Measurements from ENCODE around the gene SDCCAG8.
"Not testable (repeated sequence)": the region's sequence is repeated elsewhere in the genome, so short reads cannot be mapped to it uniquely, and the experiment has no call there.

The SDCCAG8 gene

DNA sequence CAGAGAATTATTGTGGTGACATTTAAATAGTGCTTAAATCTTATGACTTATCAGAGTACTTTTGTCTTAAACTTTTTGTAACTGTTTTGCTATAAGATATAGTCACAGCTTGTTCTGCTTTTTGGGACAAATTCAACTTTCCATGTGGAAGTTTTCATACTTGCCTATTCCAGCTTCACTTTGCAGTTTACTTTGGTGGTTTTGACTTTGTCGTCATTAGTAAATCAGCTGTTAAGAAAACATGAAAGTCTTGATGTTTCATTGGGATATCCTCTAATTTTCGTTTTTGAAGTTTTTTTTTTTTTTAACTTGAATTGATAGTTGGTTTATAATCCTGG lies 31.3 kb downstream of the SDCCAG8 start:
- DNase-seq: no peak

DNA sequence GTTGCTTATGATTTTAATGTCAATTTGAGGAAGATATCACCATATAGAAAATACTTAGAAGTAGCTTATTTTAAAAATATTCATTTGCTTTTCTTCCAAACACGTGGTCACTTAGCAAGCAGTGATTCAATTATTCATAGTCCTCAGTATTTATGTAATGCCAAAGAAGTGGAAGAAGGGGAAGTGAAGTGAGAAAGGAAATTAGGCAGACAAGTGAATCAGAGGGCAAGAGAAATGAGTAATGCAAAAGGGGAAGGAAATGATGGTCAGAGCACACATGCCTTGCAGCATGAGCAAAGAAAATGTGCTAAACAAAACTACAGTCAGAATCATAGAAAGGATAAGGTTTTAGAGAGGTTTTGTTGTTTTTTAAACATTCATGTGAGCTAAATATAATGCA lies 31.8 kb downstream of the SDCCAG8 start:
- no peak for DNase-seq

DNA sequence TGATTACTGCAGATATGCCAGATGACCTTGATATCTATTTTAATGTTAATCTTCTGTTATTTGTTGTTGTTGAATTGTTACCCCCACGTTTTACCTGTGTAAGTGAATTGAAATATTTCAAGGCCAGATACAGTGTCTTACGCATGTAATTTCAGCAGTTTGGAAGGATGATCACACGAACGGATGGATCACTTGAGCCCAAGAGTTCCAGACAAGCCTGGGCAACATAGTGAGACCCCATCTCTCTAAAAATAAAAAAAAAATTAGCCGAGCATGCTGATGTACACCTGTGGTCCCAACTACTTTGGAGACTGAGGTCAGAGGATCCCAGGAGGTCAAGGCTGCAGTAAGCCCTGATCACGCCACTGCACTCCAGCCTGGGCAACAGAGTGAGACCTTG lies 32.2 kb downstream of the SDCCAG8 start:
- no peak for DNase-seq

DNA sequence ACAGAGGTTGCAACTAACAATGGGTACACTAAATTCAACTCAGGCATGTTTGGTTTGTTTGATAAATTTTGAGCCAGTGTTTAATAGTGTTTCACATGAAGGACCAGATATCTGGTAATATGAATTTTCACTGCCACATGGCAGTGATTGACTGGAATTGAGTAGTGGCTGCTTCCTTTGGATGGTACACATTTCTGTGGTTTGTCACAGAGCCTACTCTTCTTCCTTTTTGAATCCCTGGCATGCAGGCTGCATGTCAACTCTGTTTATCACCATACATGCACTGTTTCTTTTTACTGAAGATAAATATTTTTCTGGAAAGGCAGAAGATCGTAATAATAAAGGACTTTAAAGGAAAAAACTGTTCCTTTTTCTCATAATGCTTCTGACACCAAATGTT lies 35.5 kb downstream of the SDCCAG8 start:
- DNase-seq: no peak

DNA sequence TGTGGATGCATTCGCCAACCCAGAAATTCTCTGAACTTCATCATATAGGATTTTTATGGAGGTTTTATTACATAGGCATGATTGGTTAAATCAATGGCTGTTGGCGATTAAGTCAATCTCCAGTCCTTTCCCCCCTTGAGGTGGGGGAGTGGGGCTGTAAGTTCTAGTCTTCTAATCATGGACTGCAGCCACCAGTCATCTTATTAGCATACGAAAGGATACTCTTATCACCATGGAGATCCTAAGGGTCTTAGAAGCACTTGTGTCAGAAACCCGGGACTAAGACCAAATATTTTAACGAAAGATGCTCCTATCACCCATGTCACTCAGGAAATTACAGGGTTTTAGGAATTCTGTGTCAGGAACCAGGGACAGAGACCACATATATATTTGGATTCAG lies 36.3 kb downstream of the SDCCAG8 start:
- no peak for DNase-seq

DNA sequence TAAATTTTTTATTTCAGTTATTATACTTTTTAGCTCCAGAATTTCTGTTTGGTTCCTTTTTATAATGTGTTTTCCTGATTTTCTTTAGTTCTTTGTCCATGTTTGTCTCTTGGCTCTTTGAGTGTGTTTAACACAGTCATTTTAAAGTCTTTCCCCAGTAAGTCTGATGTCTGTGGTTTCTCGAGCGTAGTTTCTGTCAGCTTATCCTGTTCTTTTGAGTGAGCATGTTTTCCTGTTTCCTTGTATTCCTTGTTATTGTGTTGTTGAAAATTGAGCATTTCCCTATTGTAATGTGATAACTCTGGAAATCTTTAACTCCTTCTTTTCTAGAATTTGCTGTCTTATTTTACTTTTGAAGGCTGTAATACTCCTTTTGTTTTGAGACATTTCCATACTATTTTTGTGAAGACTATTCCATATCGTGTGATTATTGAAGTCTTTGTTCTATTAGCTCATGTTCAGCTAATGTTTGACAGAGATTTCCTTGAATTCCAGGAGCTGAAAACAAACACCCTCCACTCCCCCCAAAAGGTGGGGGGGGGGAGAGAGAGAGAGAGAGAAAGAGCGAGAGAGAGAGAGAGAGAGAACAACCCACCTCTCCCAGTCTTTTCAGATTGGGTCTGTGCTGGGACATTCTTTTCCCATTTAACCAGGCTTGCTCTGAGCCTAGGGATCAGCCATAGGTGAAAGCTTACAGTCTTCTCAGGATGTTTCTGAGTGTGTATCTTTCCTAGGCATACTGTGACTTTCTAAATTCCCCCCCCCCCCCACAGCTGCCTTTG lies 38.3 kb downstream of the SDCCAG8 start:
- DNase-seq: no peak

DNA sequence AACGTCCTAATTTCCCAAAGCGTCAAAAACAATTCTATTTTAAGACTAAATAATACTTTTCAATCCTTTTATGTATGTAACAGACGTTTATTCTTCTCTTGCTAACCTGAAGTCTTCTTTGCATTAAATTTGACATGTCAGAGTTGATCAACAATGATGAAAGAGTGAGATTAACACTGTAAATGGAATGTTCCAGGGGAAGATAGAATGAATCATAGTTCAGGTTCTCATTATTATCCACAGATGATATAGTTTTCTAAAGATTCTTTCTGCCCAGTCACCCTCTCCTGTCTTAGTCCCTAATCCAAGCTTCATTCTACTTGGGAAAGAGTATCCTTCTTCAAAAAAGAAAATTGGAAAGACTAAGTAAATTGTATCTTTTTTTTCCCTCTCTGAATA lies 38.9 kb downstream of the SDCCAG8 start:
- DNase-seq: no peak

DNA sequence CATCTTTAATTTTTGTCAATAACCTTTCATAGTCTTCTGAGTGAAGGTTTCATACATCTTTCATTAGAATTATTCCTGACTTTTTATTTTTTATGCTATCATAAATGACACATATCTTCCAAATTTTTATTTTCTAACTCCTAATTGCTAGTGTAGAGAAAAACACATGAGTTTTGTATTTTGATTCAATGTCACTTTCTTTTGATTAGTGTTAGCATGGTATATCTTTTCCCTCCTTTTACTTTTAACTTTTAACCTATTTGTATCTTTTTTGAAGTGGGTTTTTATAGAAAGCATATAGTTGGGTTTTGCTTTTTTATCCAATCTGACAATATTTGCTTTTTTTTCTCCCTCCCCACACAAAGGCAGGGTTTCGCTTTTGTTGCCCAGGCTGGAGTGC lies 43.2 kb downstream of the SDCCAG8 start:
- no peak for DNase-seq

DNA sequence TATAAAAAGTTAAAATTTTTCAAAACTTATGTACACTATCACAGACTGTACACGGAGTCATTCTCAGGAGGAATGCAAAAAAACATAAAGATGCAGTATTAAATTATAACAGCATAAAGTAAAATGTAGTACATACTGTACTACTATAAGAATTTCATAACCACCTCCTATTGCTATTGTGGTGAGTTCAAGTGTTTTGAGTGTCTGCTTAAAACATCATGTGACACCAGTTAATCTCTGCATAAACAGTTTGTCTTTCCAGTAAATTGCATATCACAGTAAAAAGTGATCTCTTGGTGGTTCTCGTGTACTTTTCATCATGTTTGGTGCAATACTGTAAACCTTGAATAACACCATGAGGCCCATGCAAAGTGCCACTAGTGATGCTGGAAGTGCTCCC lies 45.2 kb downstream of the SDCCAG8 start:
- no peak for DNase-seq

DNA sequence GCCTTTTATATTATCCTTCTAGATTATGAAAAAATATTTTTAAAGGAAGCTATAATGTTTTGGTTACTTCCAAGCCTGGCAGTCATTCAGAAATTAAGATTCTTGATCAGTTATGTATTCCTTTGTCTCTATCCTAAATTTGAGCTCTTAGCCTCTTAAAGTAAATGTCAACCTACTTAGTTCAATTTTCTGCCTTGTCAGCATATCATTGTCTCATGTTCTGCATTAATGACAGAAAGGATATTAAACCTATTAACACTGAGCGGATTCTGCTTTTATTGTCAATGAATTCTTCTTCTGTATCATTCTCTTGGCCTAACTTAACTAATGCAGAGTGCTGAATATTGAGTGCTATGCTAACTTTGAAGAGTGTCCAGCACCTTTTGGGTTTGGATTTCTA lies 56.0 kb downstream of the SDCCAG8 start:
- no peak for DNase-seq

DNA sequence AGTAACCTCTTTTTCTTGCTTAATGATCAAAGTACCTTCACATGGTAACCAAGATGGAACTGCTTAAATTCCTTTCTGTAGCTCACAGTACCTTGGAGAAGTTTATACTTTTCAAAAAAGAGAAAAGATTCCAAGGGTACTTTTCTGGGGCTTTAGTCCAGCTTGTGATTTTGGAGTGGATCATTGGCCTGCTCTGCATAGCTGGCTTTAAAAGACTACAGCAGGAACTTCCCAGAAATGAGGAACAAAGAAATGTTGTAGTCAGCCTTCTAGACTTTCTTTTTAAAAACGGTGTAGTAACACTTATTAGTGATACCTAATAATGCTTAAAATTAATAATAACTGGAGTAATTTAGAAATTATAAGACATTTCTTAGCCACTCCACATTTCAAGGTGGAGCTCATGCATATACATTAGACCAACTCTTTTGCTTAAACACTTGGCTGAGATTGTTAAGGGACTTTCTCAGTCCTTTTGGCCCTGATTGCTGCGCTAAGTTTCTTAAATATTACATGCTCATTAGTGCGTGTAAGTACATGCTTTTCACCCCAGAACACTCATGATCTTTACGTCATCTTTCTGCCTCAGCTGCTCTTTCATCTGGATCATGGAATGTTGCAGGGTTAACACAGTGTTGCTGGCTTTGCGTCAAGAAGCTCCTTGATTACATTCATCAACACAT lies 57.3 kb downstream of the SDCCAG8 start:
- DNase-seq: no peak

DNA sequence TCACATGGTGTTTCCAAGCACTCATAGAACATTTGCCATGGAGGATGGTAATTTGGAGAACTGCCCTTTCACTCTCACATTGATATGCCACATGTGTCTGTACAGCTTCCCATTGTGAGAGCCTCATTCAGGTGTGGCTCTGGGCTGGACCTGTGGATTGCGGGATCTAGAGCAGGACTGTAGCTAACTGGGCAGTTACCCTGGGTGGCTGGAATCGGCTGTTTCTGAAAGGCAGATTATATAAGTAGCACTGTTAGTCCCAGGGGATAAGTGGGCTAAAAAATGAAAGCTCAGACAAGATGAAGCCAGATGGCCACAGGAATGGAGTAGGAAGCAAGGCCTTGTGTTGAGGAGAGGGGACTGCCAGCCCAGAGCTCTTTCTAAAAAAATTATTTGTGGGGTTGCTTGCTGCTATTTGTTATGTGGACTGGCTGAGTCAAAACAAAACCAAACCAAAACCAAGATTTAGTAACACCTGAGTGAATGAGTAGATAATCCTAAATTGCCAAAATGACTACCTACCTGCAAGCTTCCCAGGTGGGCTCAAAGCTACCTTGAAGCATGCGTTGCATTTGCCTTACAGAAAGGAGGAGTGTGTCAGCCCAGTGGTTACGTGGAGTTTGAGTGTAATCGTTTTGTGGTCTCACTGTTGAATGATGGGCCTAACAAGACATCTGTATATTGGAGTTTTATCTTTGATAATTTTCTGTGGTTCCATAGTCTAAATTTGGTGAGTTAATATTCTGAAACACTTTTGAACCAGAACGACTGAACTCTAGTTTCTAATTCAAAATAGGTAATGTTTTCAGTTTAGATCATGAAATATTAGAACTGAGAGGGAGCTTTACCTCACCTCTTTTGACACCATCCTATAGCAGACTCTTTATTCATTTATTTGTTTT lies 58.0 kb downstream of the SDCCAG8 start:
- no peak for DNase-seq

DNA sequence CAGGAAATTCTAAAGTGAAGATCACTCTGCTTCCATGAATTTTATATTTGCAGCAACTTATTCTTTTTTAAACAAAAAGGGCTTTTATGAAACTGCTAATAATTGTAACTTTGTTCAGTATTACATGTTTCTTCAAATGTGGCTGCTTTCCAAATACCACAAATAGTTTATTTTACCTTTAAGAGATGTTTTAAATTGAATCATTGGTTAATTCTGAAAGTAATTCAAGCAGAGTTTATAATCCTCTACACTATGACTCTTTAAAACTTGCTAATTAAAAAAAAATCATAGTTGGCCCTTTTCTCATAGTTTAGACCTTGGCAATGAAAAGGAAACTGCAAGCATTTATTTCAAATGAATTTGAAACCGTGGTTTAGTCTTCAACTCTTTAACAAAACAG lies 59.6 kb downstream of the SDCCAG8 start:
- DNase-seq: no peak

DNA sequence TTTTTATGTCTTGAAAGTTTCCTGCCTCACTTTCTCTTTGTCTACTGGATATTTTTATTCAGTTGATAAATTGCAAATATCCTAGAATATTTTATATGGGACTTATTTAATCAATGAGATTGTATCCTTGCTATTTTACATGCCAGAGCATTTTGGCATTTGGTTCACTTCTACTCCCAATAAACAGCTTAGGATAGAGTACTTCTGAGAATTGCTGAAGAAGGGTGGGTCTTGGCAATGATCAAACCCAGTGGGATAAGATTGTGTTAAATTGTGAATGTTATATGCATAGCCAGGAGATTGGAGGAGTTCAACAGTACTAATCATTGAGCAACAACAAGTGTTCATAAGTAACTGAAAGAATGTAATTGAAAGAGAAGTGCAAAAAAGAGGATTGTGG lies 60.1 kb downstream of the SDCCAG8 start:
- no peak for DNase-seq

DNA sequence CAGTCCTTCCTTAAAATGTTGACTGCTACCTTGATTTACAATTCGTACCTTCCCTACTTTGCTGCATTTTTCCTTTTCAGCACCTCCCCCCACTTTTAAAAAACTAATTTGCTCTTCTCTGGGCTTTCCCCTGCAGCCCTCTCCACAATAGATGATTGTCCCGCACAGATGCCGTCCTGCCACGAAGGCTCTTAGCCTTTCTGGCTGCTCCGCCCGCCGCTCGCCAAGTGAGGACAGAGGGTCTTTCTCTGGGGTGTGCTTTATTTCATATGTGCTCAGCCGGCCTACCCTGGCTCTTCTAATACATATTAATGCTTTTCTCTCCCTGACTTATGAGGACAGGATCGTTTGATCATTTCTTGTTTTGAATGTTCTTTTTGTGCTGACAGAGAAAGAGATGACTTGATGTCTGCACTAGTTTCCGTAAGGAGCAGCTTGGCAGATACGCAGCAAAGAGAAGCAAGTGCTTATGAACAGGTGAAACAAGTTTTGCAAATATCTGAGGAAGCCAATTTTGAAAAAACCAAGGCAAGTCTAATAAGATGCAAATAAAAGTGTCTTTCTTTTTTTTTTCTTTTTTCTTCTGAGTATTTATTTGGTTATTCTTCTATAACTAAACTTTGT lies 60.6 kb downstream of the SDCCAG8 start:
- DNase-seq: no peak

DNA sequence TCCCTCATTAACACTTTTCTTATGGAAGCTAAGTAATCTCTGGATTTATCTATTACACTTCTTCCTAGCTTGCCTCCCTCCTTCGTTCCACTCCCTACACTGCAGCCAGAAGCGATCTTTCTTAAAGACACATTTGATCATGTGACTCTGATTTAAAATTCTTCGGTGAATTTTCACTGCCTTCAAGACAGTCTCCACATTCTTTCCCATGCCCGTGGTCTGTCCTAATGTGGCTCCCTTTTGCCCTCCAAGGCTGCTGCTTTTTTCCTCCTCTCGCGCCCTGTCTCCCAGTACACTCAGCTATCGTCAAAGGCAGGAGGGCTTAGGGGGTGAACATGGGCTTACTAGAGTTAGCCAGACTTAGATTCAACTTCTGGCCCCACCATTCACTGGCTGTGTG lies 64.4 kb downstream of the SDCCAG8 start:
- no peak for DNase-seq

DNA sequence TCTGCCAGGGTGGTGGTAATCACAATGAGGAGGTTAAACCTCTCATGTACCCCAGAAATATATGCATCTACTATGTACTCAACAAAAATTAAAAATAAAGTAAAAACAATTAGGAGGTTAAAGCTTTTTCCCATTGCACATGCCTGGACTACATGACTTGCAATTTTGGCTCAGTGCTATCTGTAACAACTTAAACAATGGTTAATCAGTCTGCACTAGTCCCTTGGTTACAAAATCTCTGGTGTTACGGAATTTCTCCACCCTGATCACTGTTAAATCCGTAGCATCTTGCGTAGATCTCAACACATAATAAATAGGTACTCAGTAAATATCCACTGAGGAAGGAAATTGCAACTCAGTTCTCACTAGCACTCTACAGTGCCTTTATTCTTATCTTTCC lies 66.5 kb downstream of the SDCCAG8 start:
- no peak for DNase-seq

DNA sequence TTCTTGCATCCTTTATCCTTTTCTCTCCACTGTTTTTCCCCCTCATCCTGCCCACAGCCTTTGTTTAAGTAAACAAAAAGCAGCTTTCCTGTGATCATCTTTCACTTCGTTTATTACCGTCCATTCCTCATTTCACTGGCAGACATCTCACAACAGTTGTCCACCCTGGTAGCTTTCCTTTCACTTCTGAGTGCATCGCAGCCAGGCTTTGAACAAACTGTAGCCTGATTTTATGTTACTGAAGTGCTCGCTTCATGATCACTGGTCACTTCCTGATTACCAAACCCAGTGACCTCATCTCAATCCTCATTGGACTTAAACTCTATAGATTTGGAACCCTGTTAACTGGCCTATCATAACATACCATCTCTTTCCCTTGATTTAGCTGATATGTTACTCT lies 67.7 kb downstream of the SDCCAG8 start:
- DNase-seq: no peak

DNA sequence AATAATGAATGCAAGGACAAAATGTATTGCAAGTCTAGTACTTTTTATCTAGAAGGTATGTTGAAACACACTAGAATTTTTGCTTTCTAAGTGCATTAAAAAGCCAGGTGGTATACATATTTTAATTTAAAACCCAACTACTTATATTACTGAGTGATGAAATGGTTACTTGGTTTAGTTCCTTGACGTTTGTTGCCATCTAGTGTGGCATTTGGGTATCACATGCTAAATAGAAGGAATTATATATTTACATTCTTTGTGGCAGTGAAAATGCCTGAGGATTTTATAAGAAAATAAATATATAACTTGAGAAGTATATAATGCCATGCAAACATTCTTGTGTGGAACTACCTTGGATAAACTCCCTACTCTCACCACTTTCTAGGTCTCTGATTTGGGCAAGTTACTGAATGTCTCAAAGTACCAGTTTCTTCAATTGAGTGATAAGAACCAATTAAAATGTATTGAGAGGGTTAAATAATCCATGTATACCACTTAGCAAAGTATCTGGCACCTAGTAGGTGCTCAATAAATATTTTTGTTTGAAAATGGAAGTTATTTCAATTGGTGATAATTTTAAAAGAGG lies 69.6 kb downstream of the SDCCAG8 start:
- peak; percentile 26 for DNase-seq

DNA sequence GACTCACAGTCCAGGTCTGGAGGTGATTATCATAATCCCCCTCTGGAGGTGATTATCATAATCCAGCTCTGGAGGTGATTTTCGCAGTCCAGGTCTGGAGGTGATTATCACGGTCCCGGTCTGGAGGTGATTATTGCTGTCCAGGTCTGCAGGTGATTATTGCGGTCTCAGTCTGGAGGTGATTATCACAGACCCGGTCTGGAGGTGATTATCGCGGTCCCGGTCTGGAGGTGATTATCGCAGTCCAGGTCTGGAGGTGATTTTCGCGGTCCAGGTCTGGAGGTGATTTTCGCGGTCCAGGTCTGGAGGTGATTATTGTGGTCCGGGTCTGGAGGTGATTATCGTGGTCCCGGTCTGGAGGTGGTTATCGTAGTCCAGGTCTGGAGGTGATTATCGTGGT lies 76.6 kb downstream of the SDCCAG8 start:
- DNase-seq: no peak

DNA sequence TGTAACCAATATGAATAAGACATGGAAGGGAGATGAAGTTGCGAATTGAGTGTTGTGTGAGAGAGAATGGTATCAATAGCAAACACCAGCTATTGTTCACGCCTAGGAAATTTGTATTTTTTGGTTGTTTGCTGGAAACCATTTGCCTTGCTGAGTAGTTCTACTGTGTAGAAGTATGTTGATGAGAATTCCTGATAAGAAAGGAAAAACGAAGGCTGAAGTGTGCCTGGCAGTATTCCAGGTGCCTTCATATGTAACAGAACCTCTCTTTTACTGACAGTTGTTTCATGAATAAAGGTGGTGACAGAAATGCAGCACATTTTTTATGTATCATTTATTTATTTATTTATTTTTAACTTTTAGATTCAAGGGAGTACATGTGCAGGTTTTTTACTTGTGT lies 79.5 kb downstream of the SDCCAG8 start:
- DNase-seq: no peak

DNA sequence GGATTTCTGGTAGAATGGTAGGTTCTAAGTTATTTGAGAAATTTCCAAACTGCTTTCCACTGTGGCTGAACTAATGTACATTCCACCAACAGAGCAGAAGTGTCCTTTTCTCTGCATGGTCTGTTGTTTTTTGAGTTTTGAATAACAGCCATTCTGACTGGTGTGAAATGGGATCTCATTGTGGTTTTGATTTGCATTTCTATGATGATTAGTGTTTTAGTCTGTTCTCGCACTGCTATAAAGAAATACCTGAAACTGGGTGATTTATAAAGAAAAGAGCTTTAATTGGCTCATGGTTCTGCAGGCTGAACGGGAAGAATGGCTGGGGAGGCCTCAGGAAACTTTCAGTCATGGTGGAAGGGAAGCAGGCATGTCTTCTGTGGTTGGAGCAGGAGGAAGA lies 80.3 kb downstream of the SDCCAG8 start:
- no peak for DNase-seq

DNA sequence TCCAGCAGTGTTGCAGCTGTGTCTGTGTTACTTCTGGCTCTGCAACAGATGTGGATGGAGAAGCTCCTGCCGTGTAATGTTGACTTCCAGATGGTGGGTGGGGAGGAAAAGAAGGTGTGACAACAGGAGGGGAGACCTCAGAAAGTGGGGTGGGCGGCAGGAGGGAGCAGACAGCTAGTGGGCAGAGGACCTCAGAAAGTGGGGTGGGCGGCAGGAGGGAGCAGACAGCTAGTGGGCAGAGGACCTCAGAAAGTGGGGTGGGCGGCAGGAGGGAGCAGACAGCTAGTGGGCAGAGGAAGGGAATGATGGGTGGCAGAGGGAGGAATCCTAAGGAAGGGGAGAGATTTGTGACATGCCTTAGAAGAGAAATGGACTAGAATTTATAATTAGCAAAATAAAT lies 83.0 kb downstream of the SDCCAG8 start:
- DNase-seq: not testable (repeated sequence)

Measured in NCI-H146 (cell line).